Embryonic facial prominence (tissue), 1 donor: ENCODE data around the gene SRRM5.
"Not testable (repeated sequence)": the region's sequence is repeated elsewhere in the genome, so short reads cannot be mapped to it uniquely, and the experiment has no call there.

Source experiments
- DNase-seq: peaks from one replicate; pipeline ENCODE4 v3.0.0-alpha.2; 2016; ENCODE audit errors: extremely low spot score

Gene SRRM5

DNA sequence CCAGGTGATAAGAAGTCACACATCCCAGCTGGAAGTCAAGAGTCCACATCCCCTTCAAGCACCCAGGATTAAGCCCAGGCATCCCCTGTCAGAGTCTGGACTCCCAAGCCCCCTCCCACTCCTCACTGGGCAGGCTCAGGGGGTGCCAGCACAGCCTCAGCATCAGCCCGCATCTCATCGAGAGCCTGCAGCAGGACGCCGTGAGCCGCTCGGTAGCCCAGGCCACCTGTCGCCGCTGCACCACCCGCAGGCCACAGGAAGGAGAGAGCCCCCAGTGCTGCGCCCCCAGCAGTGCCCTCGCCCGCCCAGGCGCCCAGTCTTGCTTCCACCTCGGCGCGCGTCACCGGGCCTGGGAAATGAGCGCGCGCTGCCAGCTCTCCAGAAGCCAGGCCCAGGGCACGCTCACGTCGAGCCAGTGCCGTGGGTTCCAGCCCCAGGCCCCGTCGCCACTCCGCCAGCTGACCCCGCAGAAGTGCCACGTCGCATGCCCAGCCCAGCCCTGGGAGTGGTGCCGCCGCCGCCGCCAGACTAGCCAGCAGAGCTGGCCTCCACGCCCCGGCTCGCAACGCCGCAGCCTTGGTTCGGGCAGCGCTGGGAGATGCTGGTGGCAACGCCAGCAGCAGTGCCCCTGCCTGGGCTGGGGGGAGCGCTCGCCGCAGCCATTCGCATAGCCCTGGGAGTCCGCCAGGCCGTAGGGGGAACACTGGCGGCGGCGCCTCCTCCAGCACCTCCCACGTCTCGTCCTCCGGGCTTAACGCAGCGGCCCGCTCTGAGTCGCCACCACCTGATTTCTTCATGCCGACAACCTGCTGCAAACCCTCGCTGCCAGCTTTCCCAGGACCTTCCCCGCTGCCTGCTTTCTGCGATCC is 19.8 kb upstream of the SRRM5 start:
- no peak for DNase-seq

- DNase-seq: no peak
Observed at GRCh38 chr19:43592800-43593350, 19.0 kb upstream of the SRRM5 start.

DNA sequence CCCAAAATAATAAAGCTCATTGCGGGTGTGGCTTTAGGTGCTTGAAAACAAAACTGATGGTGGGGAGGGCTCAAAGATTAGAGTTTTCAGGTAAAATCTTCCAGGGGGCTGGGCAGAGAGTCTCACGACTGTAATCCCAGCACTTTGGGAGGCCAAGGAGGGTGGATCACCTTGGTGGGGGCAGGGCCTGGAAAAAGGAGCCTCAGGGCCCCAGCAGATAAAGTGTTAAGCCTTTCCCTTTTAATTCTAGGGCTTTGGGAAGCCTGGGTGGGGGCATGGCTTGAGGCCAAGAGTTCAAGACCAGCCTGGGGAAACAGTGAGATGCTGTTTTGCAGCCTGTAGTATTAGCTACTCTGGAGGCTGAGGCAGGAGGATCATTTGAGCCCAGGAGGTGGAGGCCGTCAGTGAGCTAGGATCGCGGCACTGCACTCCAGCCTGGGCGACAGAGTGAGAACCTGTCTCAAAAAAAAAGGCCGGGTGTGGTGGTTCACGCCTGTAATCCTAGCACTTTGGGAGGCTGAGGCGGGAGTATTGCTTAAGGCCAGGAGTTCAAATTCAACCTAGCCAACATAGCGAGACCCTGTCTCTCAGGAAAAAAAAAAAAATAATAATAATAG is 17.7 kb upstream of the SRRM5 start:
- no peak for DNase-seq

- no peak for DNase-seq
Observed at GRCh38 chr19:43594710-43595604, 16.9 kb upstream of the SRRM5 start.

GRCh38 chr19:43595605-43595998 is 16.3 kb upstream of the SRRM5 start:
- DNase-seq: no peak

DNA sequence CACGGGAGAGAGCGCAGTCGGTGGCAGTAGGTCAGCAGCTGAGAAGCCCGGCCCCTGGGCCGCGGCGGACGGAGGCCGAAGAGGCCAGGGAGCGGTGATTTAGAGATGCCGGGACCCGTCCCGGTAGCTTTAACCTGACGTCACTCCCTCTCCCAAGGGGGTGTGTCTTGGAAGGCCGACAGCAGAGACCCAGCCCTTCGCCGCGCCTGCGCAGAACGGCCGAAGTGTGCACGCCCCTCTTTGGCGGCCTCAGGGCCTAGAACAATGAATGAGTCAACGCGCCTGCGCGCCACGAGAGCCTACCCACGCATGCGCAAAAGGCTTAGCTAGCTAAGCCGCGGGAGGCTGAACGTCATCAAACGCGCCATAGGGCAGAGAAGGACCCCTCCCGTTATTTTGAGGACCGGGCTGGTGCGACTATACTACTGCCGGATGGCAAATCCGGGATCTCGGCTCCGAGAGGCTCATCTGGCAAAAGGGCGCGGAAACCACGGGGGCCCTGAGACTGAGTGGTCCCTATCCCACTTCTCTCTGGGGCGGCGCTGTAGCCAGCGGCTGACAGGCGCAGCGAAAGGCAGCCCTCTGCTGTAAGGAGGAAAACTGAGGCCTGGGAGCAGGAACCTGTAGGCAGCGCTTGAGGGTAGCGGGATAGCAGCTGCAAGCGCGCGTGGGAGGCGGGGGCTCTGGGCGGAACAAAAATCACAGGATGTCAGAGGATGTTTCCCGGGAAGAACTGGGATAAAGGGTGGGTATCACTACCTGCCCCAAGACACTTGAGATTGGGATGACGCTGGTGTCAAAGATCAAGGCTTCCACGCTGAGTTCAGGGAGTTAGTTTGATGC is 15.7 kb upstream of the SRRM5 start, which contains the start of the genes IRGQ and ZNF576:
Gene IRGQ (minus strand): TSS at position 136 of the 843 bp plus-strand sequence. CDS start 796 bp downstream, outside the sequence.
Gene ZNF576 (plus strand): TSS at position 597 of the 843 bp plus-strand sequence. CDS start 514 bp downstream, outside the sequence.
- DNase-seq: peak; percentile 98

DNA sequence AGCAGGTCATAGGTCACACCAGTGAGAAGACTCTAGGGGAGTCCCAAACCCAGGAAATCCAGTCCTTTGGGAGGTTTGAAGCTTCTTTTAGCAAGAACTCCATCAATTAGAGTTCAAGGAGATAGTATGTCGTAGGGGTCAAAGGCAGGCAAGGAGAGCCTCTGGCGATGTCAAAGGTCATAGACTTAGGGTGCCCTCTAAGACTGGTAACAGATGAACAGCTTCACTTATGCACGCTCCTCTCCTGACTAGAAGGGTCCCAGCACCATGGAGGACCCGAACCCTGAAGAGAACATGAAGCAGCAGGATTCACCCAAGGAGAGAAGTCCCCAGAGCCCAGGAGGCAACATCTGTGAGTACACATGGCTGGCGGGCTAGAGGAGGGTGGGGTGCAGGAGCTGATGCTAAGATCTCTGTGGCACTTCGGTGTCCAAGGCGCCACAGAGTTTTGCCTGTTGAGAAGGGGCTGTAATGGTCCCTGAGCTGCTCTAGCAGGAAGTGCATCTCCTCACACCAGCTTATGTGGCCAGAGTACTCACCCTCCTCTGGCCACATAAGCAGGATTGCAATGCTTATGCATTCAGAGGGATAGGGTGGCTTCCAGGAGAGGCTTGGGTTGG is 14.9 kb upstream of the SRRM5 start:
- DNase-seq: no peak

GRCh38 chr19:43597876-43598275 is 14.0 kb upstream of the SRRM5 start:
- no peak for DNase-seq

DNA sequence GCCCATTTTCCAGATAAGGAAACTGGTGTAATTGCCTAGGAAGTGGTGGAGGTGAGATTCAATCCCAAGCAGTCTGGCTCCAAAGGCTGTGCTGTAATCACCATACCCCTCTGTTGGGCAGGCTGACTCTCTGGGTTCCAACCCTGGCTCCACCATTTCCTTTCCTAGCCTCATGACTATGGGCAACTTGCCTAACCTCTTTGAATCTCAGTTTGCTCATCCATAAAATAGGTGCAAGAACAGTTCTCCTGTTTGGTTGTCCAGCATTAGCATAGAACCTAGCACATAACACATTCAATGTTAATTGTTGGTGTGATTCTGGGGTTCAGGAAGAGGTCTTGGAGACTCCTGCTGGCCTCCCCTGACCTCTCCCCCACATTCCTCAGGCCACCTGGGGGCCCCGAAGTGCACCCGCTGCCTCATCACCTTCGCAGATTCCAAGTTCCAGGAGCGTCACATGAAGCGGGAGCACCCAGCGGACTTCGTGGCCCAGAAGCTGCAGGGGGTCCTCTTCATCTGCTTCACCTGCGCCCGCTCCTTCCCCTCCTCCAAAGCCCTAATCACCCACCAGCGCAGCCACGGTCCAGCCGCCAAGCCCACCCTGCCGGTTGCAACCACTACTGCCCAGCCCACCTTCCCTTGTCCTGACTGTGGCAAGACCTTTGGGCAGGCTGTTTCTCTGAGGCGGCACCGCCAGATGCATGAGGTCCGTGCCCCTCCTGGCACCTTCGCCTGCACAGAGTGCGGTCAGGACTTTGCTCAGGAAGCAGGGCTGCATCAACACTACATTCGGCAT is 13.2 kb upstream of the SRRM5 start:
- no peak for DNase-seq

DNA sequence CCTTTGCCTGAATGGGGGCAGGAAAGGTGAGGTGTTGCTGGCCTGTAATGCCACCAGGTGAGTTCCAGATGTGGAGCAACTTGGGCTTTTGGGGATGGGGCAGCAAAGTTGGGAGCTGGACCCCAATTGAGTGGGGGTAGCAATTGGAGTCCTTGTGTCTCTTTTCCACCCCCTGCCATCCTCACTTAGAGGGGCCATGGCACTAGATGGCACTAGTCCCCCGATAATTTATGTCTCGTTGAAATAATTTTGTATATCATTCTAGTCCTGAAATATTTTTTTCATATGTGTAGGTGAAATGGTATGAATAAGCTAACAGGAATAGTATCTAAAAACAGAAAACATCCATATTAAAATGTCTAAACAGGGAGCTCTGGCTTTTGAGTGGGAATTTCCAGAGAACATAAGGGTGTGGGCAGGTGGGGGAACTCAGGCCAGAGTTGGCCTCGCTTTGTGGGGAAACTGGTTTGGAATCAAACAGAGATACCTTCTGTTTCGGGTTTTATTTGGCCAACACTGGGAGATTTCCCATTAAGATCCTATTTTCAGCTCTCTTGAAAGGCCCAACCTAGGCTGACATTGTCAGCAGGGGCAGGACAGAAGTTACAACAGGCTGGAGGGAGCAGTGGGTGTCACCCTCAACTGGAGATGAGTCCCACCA is 12.1 kb upstream of the SRRM5 start:
- no peak for DNase-seq

DNA sequence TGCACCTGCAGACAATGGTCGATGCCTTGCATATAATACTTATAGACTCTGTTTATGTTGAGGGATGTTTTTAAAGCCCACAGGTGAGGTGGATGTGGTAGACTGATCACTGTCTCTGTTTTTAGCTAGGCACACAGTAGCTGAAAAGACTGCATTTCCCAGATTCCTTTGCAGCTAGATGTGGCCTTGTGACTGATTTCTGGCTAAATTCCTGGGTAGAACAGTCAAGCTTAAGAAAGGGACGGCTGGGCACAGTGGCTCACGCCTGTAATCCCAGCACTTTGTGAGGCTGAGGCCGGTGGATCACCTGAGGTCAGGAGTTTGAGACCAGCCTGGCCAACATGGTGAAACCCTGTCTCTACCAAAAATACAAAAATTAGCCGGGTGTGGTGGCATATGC is 11.6 kb upstream of the SRRM5 start:
- not testable (repeated sequence) for DNase-seq

- DNase-seq: no peak
Observed at GRCh38 chr19:43605875-43606568, 5.9 kb upstream of the SRRM5 start.

DNA sequence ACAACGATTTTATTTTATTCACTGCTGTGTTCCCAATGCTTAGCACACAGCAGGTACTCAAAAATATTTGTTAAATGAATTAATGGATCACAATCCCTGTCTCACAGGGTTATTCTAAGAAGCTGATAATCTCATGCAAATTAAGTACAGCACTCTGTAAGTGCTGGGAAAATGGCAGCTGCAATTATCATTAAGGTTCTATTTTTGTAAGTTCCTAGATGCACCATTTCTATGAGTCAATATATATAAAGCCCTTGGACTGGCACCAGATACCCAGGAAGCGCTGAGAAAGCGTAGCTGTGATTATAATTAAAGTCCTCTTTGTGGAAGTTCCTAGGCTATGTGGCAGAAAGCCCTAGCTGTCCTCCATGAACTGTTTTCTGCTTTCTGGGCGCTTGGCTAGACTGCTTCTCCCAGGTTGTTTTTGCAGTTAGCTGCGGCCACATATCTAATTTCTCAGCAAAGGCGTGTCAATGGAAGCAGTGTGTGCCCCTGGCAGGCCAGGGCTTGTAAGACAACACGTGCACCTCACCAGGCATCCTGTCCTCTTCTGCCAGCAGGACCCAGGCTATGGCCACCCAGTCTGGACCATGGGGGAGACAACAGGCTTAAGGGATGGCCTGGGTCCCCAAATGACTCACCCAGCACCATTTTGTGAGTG is 5.2 kb upstream of the SRRM5 start:
- no peak for DNase-seq

GRCh38 chr19:43607238-43608205 is 4.4 kb upstream of the SRRM5 start:
- DNase-seq: no peak

- DNase-seq: no peak
Observed at GRCh38 chr19:43609872-43610271, 2.0 kb upstream of the SRRM5 start.

- no peak for DNase-seq
Observed at GRCh38 chr19:43610493-43610892, 1.4 kb upstream of the SRRM5 start.

- DNase-seq: no peak
Observed at GRCh38 chr19:43612374-43612773, 486 bp downstream of the SRRM5 start.
